H9 (cell line): ENCODE measurements around the gene POC1B. TPM values are rescaled to one million over a fixed set of nuclear protein-coding genes. Genes with fewer than 3 reads are reported as not detected.
A peak's percentile ranks its signal among the peaks of the same experiment; 100 is the strongest.

ENCODE experiments used
- DNase-seq: peaks from one replicate; pipeline ENCODE4 v3.0.0-alpha.2; 2017
- H2AFZ ChIP-seq: one replicate; pipeline ENCODE4 v1.6.1; 2013; ENCODE audit warnings: mild to moderate bottlenecking, low read length, control low read depth, moderate library complexity
- H2AK5ac ChIP-seq: 2 replicates; pipeline ENCODE4 v1.6.1; 2013; ENCODE audit warnings: low read length, control low read depth, mixed read lengths; ENCODE audit not compliant: insufficient read length
- H2BK120ac ChIP-seq: one replicate; pipeline ENCODE4 v1.6.1; 2013; ENCODE audit warnings: low read depth, mild to moderate bottlenecking, low read length, control low read depth, inconsistent platforms; ENCODE audit not compliant: poor library complexity, severe bottlenecking
- H2BK12ac ChIP-seq: 2 replicates; pipeline ENCODE4 v1.6.1; 2013; ENCODE audit warnings: low read length, control low read depth, mixed read lengths, low read depth; ENCODE audit not compliant: insufficient read length
- H2BK15ac ChIP-seq: 2 replicates; pipeline ENCODE4 v1.6.1; 2013; ENCODE audit warnings: low read depth, low read length, control low read depth
- H2BK20ac ChIP-seq: one replicate; pipeline ENCODE4 v1.6.1; 2013; ENCODE audit warnings: low read depth, mild to moderate bottlenecking, low read length, control low read depth, inconsistent platforms; ENCODE audit not compliant: poor library complexity, severe bottlenecking
- H2BK5ac ChIP-seq: 2 replicates; pipeline ENCODE4 v1.6.1; 2013; ENCODE audit warnings: low read length, control low read depth, mixed read lengths; ENCODE audit not compliant: insufficient read length
- H3K14ac ChIP-seq: 2 replicates; pipeline ENCODE4 v1.6.1; 2013; ENCODE audit warnings: low read length, control low read depth; ENCODE audit not compliant: insufficient read depth
- H3K18ac ChIP-seq: 2 replicates; pipeline ENCODE4 v1.6.1; 2013; ENCODE audit warnings: low read depth, mild to moderate bottlenecking, mixed read lengths, low read length, control low read depth; ENCODE audit not compliant: insufficient read length
- H3K23ac ChIP-seq: 2 replicates; pipeline ENCODE4 v1.6.1; 2013; ENCODE audit warnings: low read length, control low read depth, mixed read lengths, low read depth; ENCODE audit not compliant: insufficient read length
- H3K23me2 ChIP-seq: 2 replicates; pipeline ENCODE4 v1.6.1; 2013; ENCODE audit warnings: low read depth, mild to moderate bottlenecking, mixed read lengths, low read length, control low read depth; ENCODE audit not compliant: insufficient read length, poor library complexity, severe bottlenecking
- H3K27ac ChIP-seq: 2 replicates; pipeline ENCODE4 v1.5.1; 2013; ENCODE audit warnings: low read length, control low read depth, mixed read lengths, low read depth; ENCODE audit not compliant: insufficient read length
- H3K27me3 ChIP-seq: 2 replicates; pipeline ENCODE4 v1.6.1; 2013; ENCODE audit warnings: low read length, control low read depth, inconsistent platforms; ENCODE audit not compliant: insufficient read depth
- H3K4ac ChIP-seq: 2 replicates; pipeline ENCODE4 v1.6.1; 2013; ENCODE audit warnings: low read depth, mild to moderate bottlenecking, control low read depth, inconsistent platforms, low read length, moderate library complexity
- H3K4me1 ChIP-seq: 2 replicates; pipeline ENCODE4 v1.6.1; 2013; ENCODE audit warnings: low read length, control low read depth, inconsistent platforms; ENCODE audit not compliant: insufficient read depth
- H3K4me2 ChIP-seq: 2 replicates; pipeline ENCODE4 v1.6.1; 2013; ENCODE audit warnings: low read length, control low read depth, mixed read lengths; ENCODE audit not compliant: insufficient read length, insufficient read depth
- H3K56ac ChIP-seq: 2 replicates; pipeline ENCODE4 v1.6.1; 2013; ENCODE audit warnings: low read depth, mild to moderate bottlenecking, mixed read lengths, low read length, control low read depth; ENCODE audit not compliant: insufficient read length
- H3K79me1 ChIP-seq: 2 replicates; pipeline ENCODE4 v1.6.1; 2013; ENCODE audit warnings: low read depth, mild to moderate bottlenecking, moderate library complexity, low read length, control low read depth, inconsistent platforms; ENCODE audit not compliant: insufficient read depth, poor library complexity, severe bottlenecking
- H3K79me2 ChIP-seq: 2 replicates; pipeline ENCODE4 v1.6.1; 2013; ENCODE audit warnings: low read length, control low read depth, inconsistent platforms; ENCODE audit not compliant: insufficient read depth
- H3K9ac ChIP-seq: 2 replicates; pipeline ENCODE4 v1.6.1; 2013; ENCODE audit warnings: low read length, control low read depth, mixed read lengths; ENCODE audit not compliant: insufficient read length; ENCODE audit errors: extremely low read depth
- H3K9me3 ChIP-seq: one replicate; pipeline ENCODE4 v1.6.1; 2013; ENCODE audit warnings: low read depth, low read length, inconsistent platforms; ENCODE audit not compliant: control insufficient read depth
- H3T11ph ChIP-seq: one replicate; pipeline ENCODE4 v1.6.1; 2013; ENCODE audit warnings: mild to moderate bottlenecking, low read length, control low read depth, inconsistent platforms
- H4K20me1 ChIP-seq: one replicate; pipeline ENCODE4 v1.6.1; 2013; ENCODE audit not compliant: control insufficient read depth, insufficient read length, insufficient read depth
- H4K5ac ChIP-seq: 2 replicates; pipeline ENCODE4 v1.6.1; 2013; ENCODE audit warnings: low read depth, mild to moderate bottlenecking, mixed read lengths, low read length, control low read depth; ENCODE audit not compliant: insufficient read length
- H4K8ac ChIP-seq: replicated peaks from 2 replicates; pipeline ENCODE4 v1.6.1; 2013; ENCODE audit warnings: low read length, control low read depth, mixed read lengths, low read depth; ENCODE audit not compliant: insufficient read length
- H4K91ac ChIP-seq: 2 replicates; pipeline ENCODE4 v1.6.1; 2013; ENCODE audit warnings: low read depth, mild to moderate bottlenecking, moderate library complexity, mixed read lengths, low read length, control low read depth; ENCODE audit not compliant: insufficient read length
- H3K27ac Mint-ChIP-seq, 3 experiments: 2 replicates in 2 of 3; 3 replicates in 1 of 3; pipeline ENCODE4 v1.8.0; 2020 to 2021; ENCODE audit warnings: mixed read lengths in 3 of 3, mild to moderate bottlenecking in 1 of 3, moderate library complexity in 1 of 3
- H3K27me3 Mint-ChIP-seq: 2 replicates; pipeline ENCODE4 v1.8.0; 2021; ENCODE audit warnings: low read depth, mild to moderate bottlenecking, moderate library complexity, mixed read lengths
- H3K36me3 Mint-ChIP-seq, 3 experiments: 2 replicates in 2 of 3; 3 replicates in 1 of 3; pipeline ENCODE4 v1.8.0; 2020 to 2021; ENCODE audit warnings: low read depth in 3 of 3, mixed read lengths in 3 of 3; ENCODE audit not compliant: insufficient read depth in 1 of 3
- H3K4me1 Mint-ChIP-seq, 2 experiments: 2 replicates each; pipeline ENCODE4 v1.8.0; 2020; ENCODE audit warnings: mixed read lengths in 2 of 2
- H3K4me3 Mint-ChIP-seq, 2 experiments: 2 replicates in 1 of 2; 3 replicates in 1 of 2; pipeline ENCODE4 v1.8.0; 2020 to 2021; ENCODE audit warnings: mild to moderate bottlenecking in 2 of 2, mixed read lengths in 2 of 2, moderate library complexity in 1 of 2
- H3K9me3 Mint-ChIP-seq, 2 experiments: 2 replicates in 1 of 2; 3 replicates in 1 of 2; pipeline ENCODE4 v1.8.0; 2020; ENCODE audit warnings: mild to moderate bottlenecking in 2 of 2, mixed read lengths in 2 of 2, moderate library complexity in 1 of 2
- WGBS: extraction: QIAGEN DNeasy Blood & Tissue Kit; methylation state at CpG from one replicate; pipeline ENCODE4 v1.1.7; 2013; ENCODE audit warnings: missing lambda C conversion rate, low lambda C conversion rate, mixed read lengths; ENCODE audit not compliant: insufficient read length; ENCODE audit errors: extremely low coverage; 5-methylcytosine and 5-hydroxymethylcytosine counted together
- total RNA-seq: library from RNA; stranded (reverse); gene quantifications from 2 replicates; pipeline ENCODE4 v1.2.1, GENCODE V29; 2021
- TF ChIP-seq, protein P1 (sequence below): fragments of 200-600 bp; sonication (generic); conservative IDR thresholded peaks from 3 replicates; pipeline ENCODE4 v1.8.0; 2021; ENCODE audit warnings: antibody characterized with exemption, mild to moderate bottlenecking

POC1B gene
- total RNA-seq, 1 experiment from 2014 or later: 12.5 TPM

DNA sequence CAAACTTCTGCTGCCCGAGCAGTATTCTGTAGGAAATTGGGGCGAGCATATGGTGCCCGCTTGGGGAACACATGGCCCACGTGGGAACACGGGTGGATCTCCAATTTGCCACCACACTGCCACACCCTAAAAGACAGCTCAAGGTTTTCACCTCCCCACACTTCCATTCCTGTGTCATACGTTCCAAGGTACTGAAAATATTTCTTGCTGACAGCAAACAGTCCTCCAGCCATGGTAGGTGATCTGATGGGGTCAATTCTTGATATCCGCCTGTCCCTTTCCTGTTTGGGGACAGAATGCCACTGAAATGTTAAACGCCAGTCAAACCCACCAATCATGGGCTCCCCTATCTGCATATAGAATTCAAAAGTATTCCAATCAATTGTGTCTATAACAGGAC, 2.5 kb downstream of the POC1B start:
- Histone ChIP-seq H4K91ac (no peak overlapping the region), H2BK12ac (no peak overlapping the region), H3K4me2 (peak overlapping the region; percentile 37), H4K8ac (no peak overlapping the region), H4K20me1 (no peaks in the 10 kb centered on the region), H2BK120ac (no peak overlapping the region), H3K14ac (no peak overlapping the region), H2AFZ (no peak overlapping the region), H3T11ph (no peak overlapping the region), H3K79me2 (no peaks in the 10 kb centered on the region), H3K23ac (no peak overlapping the region), H3K27me3 (no peaks in the 10 kb centered on the region), H4K5ac (no peak overlapping the region), H2BK15ac (no peak overlapping the region), H2BK5ac (no peak overlapping the region), H3K4ac (no peak overlapping the region), H3K9ac (no peak overlapping the region), H3K56ac (no peak overlapping the region), H2BK20ac (no peak overlapping the region), H3K18ac (no peak overlapping the region), H3K9me3 (no peaks in the 10 kb centered on the region), H3K23me2 (peaks cover 10% of the 10 kb centered on the region), H3K4me1 (no peaks in the 10 kb centered on the region), H2AK5ac (no peak overlapping the region), H3K27ac (no peak overlapping the region), H3K79me1 (no peaks in the 10 kb centered on the region)
- peaks cover 8 to 17% (median 15%) of the 10 kb centered on the region in 3 experiments; a peak in 6 of 7 replicates for H3K36me3 Mint-ChIP-seq
- H3K27ac Mint-ChIP-seq: no peak overlapping the region
- DNase-seq: no peak
- H3K9me3 Mint-ChIP-seq: no peaks in the 10 kb centered on the region
- peak overlapping the region; percentile 88 to 95 for H3K4me3 Mint-ChIP-seq
- H3K27me3 Mint-ChIP-seq: peaks cover 2% of the 10 kb centered on the region
- TF ChIP-seq, protein P1, sequence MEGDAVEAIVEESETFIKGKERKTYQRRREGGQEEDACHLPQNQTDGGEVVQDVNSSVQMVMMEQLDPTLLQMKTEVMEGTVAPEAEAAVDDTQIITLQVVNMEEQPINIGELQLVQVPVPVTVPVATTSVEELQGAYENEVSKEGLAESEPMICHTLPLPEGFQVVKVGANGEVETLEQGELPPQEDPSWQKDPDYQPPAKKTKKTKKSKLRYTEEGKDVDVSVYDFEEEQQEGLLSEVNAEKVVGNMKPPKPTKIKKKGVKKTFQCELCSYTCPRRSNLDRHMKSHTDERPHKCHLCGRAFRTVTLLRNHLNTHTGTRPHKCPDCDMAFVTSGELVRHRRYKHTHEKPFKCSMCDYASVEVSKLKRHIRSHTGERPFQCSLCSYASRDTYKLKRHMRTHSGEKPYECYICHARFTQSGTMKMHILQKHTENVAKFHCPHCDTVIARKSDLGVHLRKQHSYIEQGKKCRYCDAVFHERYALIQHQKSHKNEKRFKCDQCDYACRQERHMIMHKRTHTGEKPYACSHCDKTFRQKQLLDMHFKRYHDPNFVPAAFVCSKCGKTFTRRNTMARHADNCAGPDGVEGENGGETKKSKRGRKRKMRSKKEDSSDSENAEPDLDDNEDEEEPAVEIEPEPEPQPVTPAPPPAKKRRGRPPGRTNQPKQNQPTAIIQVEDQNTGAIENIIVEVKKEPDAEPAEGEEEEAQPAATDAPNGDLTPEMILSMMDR: no peak
- H3K4me1 Mint-ChIP-seq: peaks cover 7 to 11% of the 10 kb centered on the region in 2 experiments
- no CpG with 5 or more reads among the region's 8 CpGs for WGBS
